ENCODE data around the gene CTNNBL1.
"Not testable (repeated sequence)": the region's sequence is repeated elsewhere in the genome, so short reads cannot be mapped to it uniquely, and the experiment has no call there.

Gene CTNNBL1

GRCh38 chr20:37711994-37712964, 18.4 kb downstream of the CTNNBL1 start:
- no peak for DNase-seq

DNA sequence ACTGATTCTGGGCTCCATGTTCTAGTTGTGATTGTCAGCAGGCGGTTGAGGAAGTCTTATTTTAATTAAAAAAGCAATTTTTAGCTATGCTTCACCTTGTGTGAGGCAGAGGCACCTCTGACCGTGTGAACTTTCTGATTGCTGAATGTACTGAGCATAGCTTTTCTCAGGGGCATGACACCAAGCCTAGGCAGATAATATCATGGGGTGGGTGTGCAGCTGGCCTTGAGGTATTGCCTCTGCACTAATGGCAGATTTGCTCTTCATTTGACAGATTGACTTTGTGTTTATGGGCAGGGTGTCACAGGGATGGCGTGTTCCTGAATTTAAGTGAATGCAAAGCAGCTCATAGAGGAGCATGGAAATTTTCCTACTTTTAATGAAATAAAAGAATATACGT, 19.6 kb downstream of the CTNNBL1 start:
- DNase-seq: no peak

GRCh38 chr20:37714978-37715672, 21.3 kb downstream of the CTNNBL1 start:
- no peak for DNase-seq

GRCh38 chr20:37721751-37722150, 27.9 kb downstream of the CTNNBL1 start:
- DNase-seq: no peak

GRCh38 chr20:37722312-37722711, 28.5 kb downstream of the CTNNBL1 start:
- not testable (repeated sequence) for DNase-seq

- no peak for DNase-seq
These were observed 29.8 kb downstream of the CTNNBL1 start for GRCh38 chr20:37723668-37724067.

- no peak for DNase-seq
These were observed 31.3 kb downstream of the CTNNBL1 start for GRCh38 chr20:37725165-37725564.

GRCh38 chr20:37725855-37726254, 32.0 kb downstream of the CTNNBL1 start:
- no peak for DNase-seq

- no peak for DNase-seq
These were observed 32.5 kb downstream of the CTNNBL1 start for GRCh38 chr20:37726321-37726720.

- no peak for DNase-seq
These were observed 33.4 kb downstream of the CTNNBL1 start for GRCh38 chr20:37726971-37727956.

DNA sequence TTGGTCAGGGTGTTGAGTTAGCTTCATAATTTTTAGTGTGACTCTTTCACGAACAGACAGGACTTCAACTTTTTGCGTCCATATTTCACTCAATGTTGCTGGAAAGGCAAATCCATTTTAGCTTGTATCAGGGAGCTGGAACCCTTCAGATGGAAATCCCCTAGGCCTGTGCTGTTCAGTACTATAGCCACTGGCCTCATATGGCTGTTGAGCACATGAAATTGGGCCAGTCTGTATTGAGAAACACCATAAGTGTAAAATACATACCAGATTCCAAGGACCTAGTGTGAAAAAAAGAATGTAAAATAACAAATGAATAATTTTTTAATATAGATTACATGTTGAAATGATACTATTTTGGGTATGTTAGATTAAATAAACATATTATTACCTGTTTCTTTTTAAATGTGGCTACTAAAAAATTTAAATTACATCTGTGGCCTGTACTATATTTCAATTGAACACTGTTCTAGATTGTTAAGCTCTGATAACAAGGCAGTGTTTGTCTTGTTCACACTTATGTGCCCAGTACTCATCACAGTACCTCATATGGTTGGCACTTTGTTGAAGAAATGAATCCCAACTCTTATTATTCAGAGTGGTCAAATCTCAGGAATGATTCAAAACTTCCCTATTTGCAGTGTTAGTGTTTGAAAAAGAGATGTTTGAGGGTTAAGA, 34.3 kb downstream of the CTNNBL1 start:
- DNase-seq: no peak

GRCh38 chr20:37728635-37728983, 34.8 kb downstream of the CTNNBL1 start:
- DNase-seq: no peak

- no peak for DNase-seq
These were observed 35.6 kb downstream of the CTNNBL1 start for GRCh38 chr20:37729452-37729851.

GRCh38 chr20:37729909-37730308, 36.1 kb downstream of the CTNNBL1 start:
- no peak for DNase-seq

DNA sequence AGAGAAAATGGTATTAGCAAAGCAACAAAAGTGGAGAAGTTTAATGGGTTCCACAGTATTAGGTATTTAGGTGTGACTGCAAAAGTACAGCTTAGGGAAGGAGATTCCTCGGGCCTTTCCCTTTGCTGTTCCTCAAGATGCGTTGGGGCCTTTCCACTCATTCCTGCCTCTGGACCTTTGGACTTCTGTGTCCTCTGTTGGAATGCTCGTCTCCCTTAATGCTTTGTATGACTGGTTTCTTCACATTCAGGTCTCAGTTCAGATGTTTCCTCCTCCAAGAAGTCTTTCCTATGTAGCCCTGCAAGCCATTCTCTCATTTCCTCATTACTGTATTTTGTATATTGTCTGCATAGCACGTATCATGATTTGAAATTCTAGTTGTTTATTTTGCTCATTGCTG, 39.6 kb downstream of the CTNNBL1 start:
- DNase-seq: no peak

DNA sequence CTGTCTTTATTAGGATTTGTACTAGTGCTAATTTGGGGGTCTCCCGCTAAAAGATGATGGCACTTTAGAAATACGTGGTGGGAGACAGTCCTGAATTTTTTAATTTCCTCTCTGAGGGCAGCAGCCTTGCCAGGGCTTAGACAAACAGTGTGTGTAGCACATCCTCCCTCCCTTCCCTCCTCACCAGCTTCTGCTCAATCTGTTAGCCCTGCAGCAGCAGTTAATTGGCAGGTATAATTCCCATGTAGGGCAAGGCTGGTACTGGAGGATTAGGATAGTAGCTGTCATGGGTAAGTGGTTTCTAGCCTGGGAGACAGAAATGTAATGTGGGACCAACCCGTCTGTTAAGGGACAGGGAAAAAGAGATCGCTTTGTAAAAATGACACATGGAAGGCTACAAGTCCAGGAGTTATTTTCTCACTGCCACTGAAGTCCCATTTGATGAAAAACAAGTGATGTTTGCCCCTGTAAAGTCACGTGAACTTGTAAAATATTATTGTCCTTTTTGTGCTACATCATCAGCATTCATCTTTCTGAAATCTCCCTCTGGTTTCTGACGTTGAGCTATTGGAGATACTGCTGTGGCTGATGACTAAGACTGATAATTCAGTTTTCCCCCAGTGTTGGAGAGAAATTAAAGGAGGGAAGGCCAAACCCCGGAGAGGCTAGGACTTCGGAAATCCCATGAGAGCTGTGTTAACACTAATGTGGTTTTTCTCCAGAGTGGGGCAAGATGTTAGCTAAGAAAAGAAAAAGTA, 40.6 kb downstream of the CTNNBL1 start:
- DNase-seq: no peak

DNA sequence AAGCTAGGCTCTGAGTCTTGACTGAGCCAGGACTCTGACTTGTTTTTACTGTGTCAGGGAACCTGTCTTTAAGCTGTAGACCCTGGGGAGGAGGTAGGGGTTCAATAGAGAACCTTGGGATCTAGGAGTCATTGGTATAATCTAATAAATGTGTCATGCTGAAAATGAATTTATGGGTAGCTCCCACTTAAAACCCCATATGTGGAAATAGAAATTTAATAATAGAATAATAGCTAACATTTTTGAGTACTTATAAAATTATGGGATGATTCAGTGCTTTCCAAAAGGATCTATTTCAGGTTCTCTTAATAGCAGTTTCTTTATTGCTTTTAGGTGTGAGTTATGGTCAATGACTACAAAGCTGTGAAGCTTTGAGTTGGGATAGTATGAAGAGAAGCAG, 41.7 kb downstream of the CTNNBL1 start:
- no peak for DNase-seq

- no peak for DNase-seq
These were observed 42.3 kb downstream of the CTNNBL1 start for GRCh38 chr20:37736132-37736531.

DNA sequence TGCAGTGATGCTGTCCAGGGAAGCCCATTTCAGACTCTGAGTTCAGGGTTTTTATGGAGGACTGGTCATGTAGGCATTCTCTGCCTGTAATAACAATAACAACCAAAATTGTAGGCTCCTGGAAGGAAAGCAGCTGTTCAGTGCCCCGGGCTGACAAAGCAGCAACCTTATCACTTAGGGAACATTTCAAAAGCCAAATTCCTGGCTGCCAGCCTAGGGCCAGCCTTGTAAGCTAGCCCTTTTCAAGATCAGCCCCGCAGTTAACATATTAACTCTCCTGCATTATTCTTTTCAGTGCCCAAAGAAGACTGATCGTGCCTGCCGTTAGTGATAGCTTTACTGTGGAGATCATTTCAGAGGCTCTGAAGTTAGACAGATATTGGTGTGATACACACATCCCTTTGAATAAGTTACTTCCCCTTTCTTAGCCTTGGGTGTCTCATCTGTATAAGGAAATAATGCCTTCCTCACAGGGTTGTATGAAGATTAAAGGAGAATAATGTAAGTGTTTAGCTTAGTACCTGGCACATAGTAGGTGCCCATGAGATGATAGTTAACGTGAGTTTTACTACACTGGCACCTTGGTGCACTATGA, 44.1 kb downstream of the CTNNBL1 start:
- no peak for DNase-seq

DNA sequence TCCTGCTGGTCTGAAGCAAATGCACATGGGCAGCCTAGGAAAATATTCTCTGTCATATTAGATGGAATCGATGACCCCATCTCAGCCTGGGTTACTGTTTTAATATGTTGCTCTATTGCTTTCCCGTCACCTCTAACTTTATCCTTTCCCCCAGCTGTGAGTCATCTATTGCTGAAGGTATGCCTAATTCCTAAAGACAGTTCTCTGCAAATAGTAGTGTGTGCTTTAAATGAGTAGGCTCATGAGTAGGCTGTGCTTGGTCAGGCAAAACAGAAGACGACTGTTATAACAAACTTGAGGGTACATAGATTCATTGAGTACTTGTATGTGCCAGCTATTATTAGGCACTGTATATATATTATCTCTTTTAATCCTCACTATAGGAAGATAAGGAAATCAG, 47.2 kb downstream of the CTNNBL1 start:
- DNase-seq: no peak

GRCh38 chr20:37741570-37741969, 47.7 kb downstream of the CTNNBL1 start:
- DNase-seq: no peak

All from NCI-H146 (cell line).